ENCODE results near the gene VEGFC. TPM values are rescaled to one million over a fixed set of nuclear protein-coding genes. Genes with fewer than 3 reads are reported as not detected.

Gene VEGFC
- total and polyA plus RNA-seq, 12 donors: 5.4 to 14.4 (median 8.7) TPM

- intact Hi-C loops (cut with DNase I): no loop called here
- Histone ChIP-seq H3K27ac (no peak overlapping the region), H3K36me3 (no peaks in the 10 kb centered on the region), H3K4me3 (no peak overlapping the region), H3K4me1 (peaks cover 0 to 26% (median 6%) of the 10 kb centered on the region in 9 donors), H3K27me3 (no peaks in the 10 kb centered on the region), H3K9me3 (no peaks in the 10 kb centered on the region)
- TF ChIP-seq CTCF (IDR thresholded peaks at IDR 0.05): no peak
- 22 to 26% methylated on average over 2 of the region's 2 CpGs for WGBS, 2 donors
- ATAC-seq (no peak), DNase-seq (no peak)
Measured at GRCh38 chr4:176778063-176778462, 14.7 kb downstream of the VEGFC start.

GRCh38 chr4:176775338-176775737 is 17.4 kb downstream of the VEGFC start:
- no peak for DNase-seq
- ATAC-seq: no peak
- intact Hi-C loops (cut with DNase I): no loop called here
- Histone ChIP-seq H3K4me1 (peaks cover 0 to 6% (median 0%) of the 10 kb centered on the region in 9 donors), H3K4me3 (no peak overlapping the region), H3K27ac (no peak overlapping the region), H3K9me3 (no peaks in the 10 kb centered on the region), H3K36me3 (no peaks in the 10 kb centered on the region), H3K27me3 (no peaks in the 10 kb centered on the region)
- no peak for TF ChIP-seq CTCF (IDR thresholded peaks at IDR 0.05)
- 77 to 87% methylated on average over 1 of the region's 1 CpG for WGBS, 2 donors

- H3K4me3 ChIP-seq: no peak overlapping the region
- no peaks in the 10 kb centered on the region for H3K9me3 ChIP-seq
- H3K4me1 ChIP-seq: peaks cover 0 to 8% (median 0%) of the 10 kb centered on the region in 9 donors
- H3K27me3 ChIP-seq: no peaks in the 10 kb centered on the region
- no peak for TF ChIP-seq CTCF (IDR thresholded peaks at IDR 0.05)
- ATAC-seq (no peak), DNase-seq (no peak)
- H3K36me3 ChIP-seq: no peaks in the 10 kb centered on the region
- 56 to 64% methylated on average over 4 of the region's 4 CpGs for WGBS, 2 donors
- intact Hi-C loops (cut with DNase I): no loop called here
- H3K27ac ChIP-seq: no peak overlapping the region
Measured at GRCh38 chr4:176774852-176775251, 17.9 kb downstream of the VEGFC start.

GRCh38 chr4:176769514-176769913 is 23.2 kb downstream of the VEGFC start:
- H3K36me3 ChIP-seq: no peaks in the 10 kb centered on the region
- ATAC-seq: no peak
- 74 to 84% methylated on average over 2 of the region's 2 CpGs for whole genome bisulfite sequencing, 2 donors
- no peak overlapping the region for H3K27ac ChIP-seq
- peaks cover 0 to 15% (median 0%) of the 10 kb centered on the region in 11 donors for H3K9me3 ChIP-seq
- no peaks in the 10 kb centered on the region for H3K27me3 ChIP-seq
- H3K4me3 ChIP-seq: no peak overlapping the region
- intact Hi-C loops (cut with DNase I): no loop called here
- no peak for TF ChIP-seq CTCF (IDR thresholded peaks at IDR 0.05)
- peaks cover 0 to 11% (median 0%) of the 10 kb centered on the region in 9 donors for H3K4me1 ChIP-seq
- DNase-seq: no peak
